MM.1S (cell line): ENCODE results near the gene MGAT5.

Source experiments
- DNase-seq: peaks from one replicate; pipeline ENCODE4 v3.0.0-alpha.2; 2015
- H2AFZ ChIP-seq: fragments of 300-600 bp; sonication (generic); 2 replicates; pipeline ENCODE4 v1.6.0; 2016; ENCODE audit warnings: antibody characterized with exemption, low read length
- H3F3A ChIP-seq: fragments of 300-600 bp; sonication (generic); 2 replicates; pipeline ENCODE4 v1.6.1; 2016; ENCODE audit warnings: mild to moderate bottlenecking, antibody characterized with exemption, low read length, moderate library complexity, mixed read lengths; ENCODE audit not compliant: insufficient read depth
- H3K27ac ChIP-seq: fragments of 300-600 bp; sonication (generic); 2 replicates; pipeline ENCODE4 v1.5.1; 2016; ENCODE audit warnings: mild to moderate bottlenecking, low read length
- H3K27me3 ChIP-seq: fragments of 300-600 bp; sonication (generic); replicated peaks from 2 replicates; pipeline ENCODE4 v1.6.0; 2016; ENCODE audit warnings: low read length; ENCODE audit not compliant: insufficient read depth
- H3K36me3 ChIP-seq: fragments of 300-600 bp; sonication (generic); replicated peaks from 2 replicates; pipeline ENCODE4 v1.6.1; 2016; ENCODE audit warnings: mild to moderate bottlenecking, low read length, mixed read lengths; ENCODE audit not compliant: insufficient read depth
- H3K4me1 ChIP-seq: fragments of 300-600 bp; sonication (generic); 2 replicates; pipeline ENCODE4 v1.6.1; 2016; ENCODE audit warnings: low read length, mixed read lengths
- H3K4me2 ChIP-seq: fragments of 300-600 bp; sonication (generic); 2 replicates; pipeline ENCODE4 v1.6.0; 2016; ENCODE audit warnings: low read depth, low read length
- H3K4me3 ChIP-seq: fragments of 300-600 bp; sonication (generic); 2 replicates; pipeline ENCODE4 v1.5.1; 2016; ENCODE audit warnings: low read length, mixed read lengths
- H3K79me2 ChIP-seq: fragments of 300-600 bp; sonication (generic); 2 replicates; pipeline ENCODE4 v1.6.1; 2016; ENCODE audit warnings: mixed run types, low read length, mixed read lengths
- H3K9ac ChIP-seq: fragments of 300-600 bp; sonication (generic); 2 replicates; pipeline ENCODE4 v1.6.1; 2016; ENCODE audit warnings: low read length, mixed read lengths
- H3K9me2 ChIP-seq: fragments of 300-600 bp; sonication (generic); replicated peaks from 2 replicates; pipeline ENCODE4 v1.6.1; 2016; ENCODE audit warnings: mild to moderate bottlenecking, low read length, mixed read lengths; ENCODE audit not compliant: insufficient read depth
- H3K9me3 ChIP-seq: fragments of 300-600 bp; sonication (generic); replicated peaks from 2 replicates; pipeline ENCODE4 v1.6.1; 2016; ENCODE audit warnings: mild to moderate bottlenecking, low read length, mixed read lengths; ENCODE audit not compliant: insufficient read depth
- H4K20me1 ChIP-seq: fragments of 300-600 bp; sonication (generic); 2 replicates; pipeline ENCODE4 v1.6.1; 2016; ENCODE audit warnings: mild to moderate bottlenecking, low read length, moderate library complexity, mixed read lengths; ENCODE audit not compliant: insufficient read depth
- CTCF ChIP-seq: fragments of 300-600 bp; sonication (generic); IDR thresholded peaks from 2 replicates; pipeline ENCODE4 v1.5.1; 2016; ENCODE audit warnings: antibody characterized with exemption, low read length, mixed read lengths
- EZH2 ChIP-seq: fragments of 300-600 bp; sonication (generic); optimal IDR thresholded peaks from 2 replicates; pipeline ENCODE3; 2017; ENCODE audit warnings: low read depth, mild to moderate bottlenecking, antibody characterized with exemption, low read length, mixed read lengths
- EZH2phosphoT487 ChIP-seq: fragments of 300-600 bp; sonication (generic); IDR thresholded peaks from 2 replicates; pipeline ENCODE4 v1.6.1; 2018; ENCODE audit warnings: antibody characterized with exemption, low read length

MGAT5 gene

GRCh38 chr2:134228493-134228903, 25.4 kb upstream of the MGAT5 start:
- H3K36me3 ChIP-seq, result no peaks in the 10 kb centered on the region
- no peaks in the 10 kb centered on the region for H3K27me3 ChIP-seq
- no peak for DNase-seq
- no peak overlapping the region for H3K4me2 ChIP-seq
- no peak overlapping the region for H3K9ac ChIP-seq
- TF ChIP-seq CTCF, result peak; percentile 68
- no peak for TF ChIP-seq EZH2
- no peak overlapping the region for H2AFZ ChIP-seq
- no peak overlapping the region for H3K4me3 ChIP-seq
- peaks cover 94% of the 10 kb centered on the region for H3K79me2 ChIP-seq
- no peaks in the 10 kb centered on the region for H4K20me1 ChIP-seq
- H3K9me3 ChIP-seq, result no peaks in the 10 kb centered on the region
- peaks cover 42% of the 10 kb centered on the region for H3K4me1 ChIP-seq
- peaks cover 15% of the 10 kb centered on the region for H3F3A ChIP-seq
- no peak overlapping the region for H3K27ac ChIP-seq
- H3K9me2 ChIP-seq, result no peaks in the 10 kb centered on the region

GRCh38 chr2:134229540-134229939, 24.3 kb upstream of the MGAT5 start:
- Histone ChIP-seq H4K20me1 (no peaks in the 10 kb centered on the region), H3F3A (peaks cover 26% of the 10 kb centered on the region), H2AFZ (no peak overlapping the region), H3K27ac (no peak overlapping the region), H3K4me2 (no peak overlapping the region), H3K4me3 (no peak overlapping the region), H3K27me3 (no peaks in the 10 kb centered on the region), H3K9me2 (no peaks in the 10 kb centered on the region), H3K4me1 (peaks cover 49% of the 10 kb centered on the region), H3K9me3 (no peaks in the 10 kb centered on the region), H3K9ac (no peak overlapping the region), H3K36me3 (no peaks in the 10 kb centered on the region), H3K79me2 (peaks cover 93% of the 10 kb centered on the region)
- DNase-seq, result no peak
- TF ChIP-seq EZH2, result no peak
- TF ChIP-seq EZH2phosphoT487, result no peak
- TF ChIP-seq CTCF, result no peak

- Histone ChIP-seq H2AFZ (no peak overlapping the region), H3K4me3 (no peak overlapping the region), H3K27ac (no peak overlapping the region), H4K20me1 (no peaks in the 10 kb centered on the region), H3K9me2 (no peaks in the 10 kb centered on the region), H3K9ac (no peak overlapping the region), H3K4me2 (peak overlapping the region; percentile 58; the same call in 1 of the 2 replicates), H3F3A (peaks cover 27% of the 10 kb centered on the region), H3K79me2 (peaks cover 93% of the 10 kb centered on the region), H3K4me1 (peaks cover 63% of the 10 kb centered on the region), H3K36me3 (no peaks in the 10 kb centered on the region), H3K27me3 (no peaks in the 10 kb centered on the region), H3K9me3 (no peaks in the 10 kb centered on the region)
- DNase-seq, result no peak
- TF ChIP-seq EZH2phosphoT487 (no peak), EZH2 (no peak), CTCF (no peak)
These were observed 23.0 kb upstream of the MGAT5 start for GRCh38 chr2:134230885-134231284.
